GM18508 (cell line): ENCODE results near the gene DYNLT5.
"Not testable (repeated sequence)": the region's sequence is repeated elsewhere in the genome, so short reads cannot be mapped to it uniquely, and the experiment has no call there.

Experiments used
- ATAC-seq: cut with Tn5 transposase; IDR thresholded peaks from one replicate; pipeline ENCODE4 v1.9.1; 2021; ENCODE audit warnings: moderate number of reproducible peaks; ENCODE audit not compliant: insufficient read depth, unreplicated experiment

The DYNLT5 gene

DNA sequence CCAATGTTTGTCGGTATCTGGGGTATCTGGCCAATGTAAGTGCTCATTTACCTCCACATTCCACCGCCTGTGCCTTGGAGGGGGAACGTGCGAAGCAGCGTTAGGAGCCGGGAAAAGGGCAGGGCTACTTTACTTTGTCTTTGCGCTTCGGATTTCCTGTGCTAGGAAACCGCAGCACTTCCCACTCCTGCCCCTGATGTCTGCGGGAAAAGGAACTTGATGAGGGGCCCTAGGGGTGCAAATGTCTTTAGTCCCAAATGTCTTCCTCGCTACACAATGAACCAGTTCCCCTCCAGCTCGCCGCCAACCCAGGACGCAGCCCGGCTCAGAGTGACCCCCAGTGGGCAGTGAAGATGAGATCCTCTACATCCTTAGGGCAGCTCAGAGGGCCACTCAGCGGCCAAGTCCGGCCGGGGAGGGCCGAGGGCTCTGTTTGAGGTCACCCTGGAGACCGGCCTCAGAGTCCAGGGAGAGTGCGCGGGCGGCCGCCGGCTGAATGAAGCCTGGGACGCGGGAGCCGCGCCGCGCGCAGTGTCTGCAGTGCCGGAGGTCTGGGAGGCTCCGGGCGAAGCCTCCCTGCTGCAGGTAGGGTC is at the start of gene DYNLT5:
DYNLT5 (plus strand) TSS at position 460 of the 593 bp plus-strand sequence. CDS start 2,200 bp downstream, outside the sequence.
- ATAC-seq, result no peak

GRCh38 chr1:66704177-66704875 is 47.9 kb upstream of the DYNLT5 start:
- no peak for ATAC-seq

DNA sequence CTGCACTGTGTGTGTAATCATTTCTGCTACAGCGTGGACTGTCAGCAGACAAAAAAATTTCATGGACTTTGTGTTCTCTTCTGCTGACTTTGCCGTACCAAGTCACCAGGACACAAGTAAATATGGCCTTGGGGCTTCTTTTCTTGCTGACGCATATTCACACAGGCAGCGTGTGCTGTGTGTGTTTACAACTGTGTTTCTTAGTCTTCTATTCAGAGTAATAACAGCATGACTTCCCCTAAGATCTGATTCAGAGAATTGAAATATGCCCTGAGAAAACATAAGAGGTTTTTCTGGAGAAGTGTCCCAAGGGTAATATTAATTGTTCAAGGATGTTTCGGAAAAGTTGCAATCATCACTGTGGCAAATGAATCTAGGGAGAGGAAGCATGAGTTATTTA is 47.1 kb upstream of the DYNLT5 start:
- no peak for ATAC-seq

- no peak for ATAC-seq
These were observed 40.8 kb upstream of the DYNLT5 start for GRCh38 chr1:66711420-66711819.

DNA sequence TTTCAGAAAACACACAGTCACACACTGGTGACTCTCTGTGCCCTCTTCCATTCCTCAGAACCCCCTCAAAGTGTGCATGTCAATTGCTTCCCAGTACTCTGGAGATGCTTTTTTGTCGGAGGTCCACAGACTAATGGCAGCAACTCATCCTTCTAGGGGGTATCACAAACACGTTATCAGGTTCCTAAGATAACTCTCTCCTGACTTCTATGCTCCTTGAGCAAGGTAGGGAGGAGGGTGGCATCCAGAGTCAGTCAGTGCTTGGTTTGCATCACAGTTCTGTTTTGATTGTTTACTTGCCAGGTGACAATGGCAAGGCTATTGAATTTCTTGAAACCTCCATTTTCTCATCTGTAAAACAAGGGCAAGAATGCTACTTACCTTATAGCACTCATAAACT is 39.4 kb upstream of the DYNLT5 start:
- ATAC-seq, result no peak

GRCh38 chr1:66723985-66724384 is 28.3 kb upstream of the DYNLT5 start:
- no peak for ATAC-seq

DNA sequence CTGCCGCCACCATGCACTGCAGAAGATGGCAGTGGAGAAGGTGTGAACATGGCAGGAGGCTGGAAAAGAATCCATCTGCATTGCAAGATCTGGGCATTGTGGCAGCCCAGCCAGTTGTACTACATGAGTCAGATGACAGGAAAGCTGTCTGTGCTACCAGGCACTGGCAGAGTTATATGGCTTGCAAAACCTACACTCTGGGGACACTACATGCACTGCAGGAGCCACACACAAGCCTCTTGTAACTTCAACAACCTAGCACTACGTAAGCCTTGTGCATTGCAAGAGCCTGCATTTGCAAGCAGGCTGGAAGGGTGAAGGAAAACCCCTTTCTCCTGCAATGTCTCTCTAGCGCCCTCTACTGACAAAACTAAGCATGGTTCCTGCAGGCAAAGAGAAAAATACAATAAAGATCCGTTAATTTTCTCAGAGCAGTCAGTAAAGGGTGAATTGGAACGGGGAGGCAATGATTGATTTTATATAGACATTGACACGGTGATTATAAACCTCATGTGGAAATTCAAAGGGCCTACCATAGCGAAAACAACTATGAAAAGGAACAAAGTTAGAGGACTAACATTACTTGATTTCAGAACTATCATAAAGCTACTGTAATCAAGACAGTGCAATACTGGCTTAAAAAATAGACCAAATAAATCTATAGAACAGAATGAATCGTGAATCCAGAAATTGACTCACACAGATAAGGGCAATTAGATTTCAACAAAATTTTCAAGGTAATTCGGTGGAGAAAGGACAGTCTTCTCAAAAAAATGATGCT is 26.2 kb upstream of the DYNLT5 start:
- peak; percentile 45 for ATAC-seq

GRCh38 chr1:66728021-66728420 is 24.2 kb upstream of the DYNLT5 start:
- ATAC-seq, result no peak

- ATAC-seq, result not testable (repeated sequence)
These were observed 23.5 kb upstream of the DYNLT5 start for GRCh38 chr1:66728716-66729115.

- ATAC-seq, result no peak
These were observed 23.1 kb upstream of the DYNLT5 start for GRCh38 chr1:66729119-66729518.

- no peak for ATAC-seq
These were observed 22.7 kb upstream of the DYNLT5 start for GRCh38 chr1:66729523-66729922.

GRCh38 chr1:66730462-66730861 is 21.8 kb upstream of the DYNLT5 start:
- ATAC-seq, result no peak

GRCh38 chr1:66731170-66731865 is 20.9 kb upstream of the DYNLT5 start:
- ATAC-seq, result no peak

- peak; percentile 53 for ATAC-seq
These were observed 19.7 kb upstream of the DYNLT5 start for GRCh38 chr1:66732407-66733166.

DNA sequence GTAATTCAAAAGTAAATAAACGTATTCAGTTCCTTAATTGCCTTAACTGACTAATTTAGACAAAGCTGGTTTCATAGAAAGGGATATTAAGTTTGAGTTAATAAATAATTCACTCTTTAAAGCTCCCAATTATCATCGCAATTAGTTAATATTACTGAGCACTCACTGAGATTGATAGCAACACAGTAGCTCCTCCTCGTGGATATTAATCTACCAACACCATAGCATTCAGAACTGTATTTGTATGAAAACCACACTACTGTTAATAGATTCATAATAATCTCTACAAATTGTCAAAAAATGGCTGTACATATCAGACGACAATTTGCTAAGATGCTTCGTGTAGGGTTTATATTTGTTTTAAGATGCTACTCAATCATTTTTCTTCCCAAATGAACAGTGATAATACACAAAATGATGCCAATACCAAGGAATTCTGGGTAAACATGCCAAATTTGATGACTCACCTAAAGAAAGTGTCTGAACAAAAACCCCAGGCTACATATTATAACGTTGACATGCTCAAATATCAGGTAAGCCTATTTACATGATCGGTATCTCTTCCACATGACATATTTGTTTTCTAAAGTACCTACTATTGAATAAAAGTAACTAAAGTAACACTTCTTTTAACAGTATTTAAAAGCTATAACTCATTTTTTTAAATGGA is 18.8 kb upstream of the DYNLT5 start:
- ATAC-seq, result no peak

- ATAC-seq, result not testable (repeated sequence)
These were observed 17.7 kb upstream of the DYNLT5 start for GRCh38 chr1:66734531-66734930.

DNA sequence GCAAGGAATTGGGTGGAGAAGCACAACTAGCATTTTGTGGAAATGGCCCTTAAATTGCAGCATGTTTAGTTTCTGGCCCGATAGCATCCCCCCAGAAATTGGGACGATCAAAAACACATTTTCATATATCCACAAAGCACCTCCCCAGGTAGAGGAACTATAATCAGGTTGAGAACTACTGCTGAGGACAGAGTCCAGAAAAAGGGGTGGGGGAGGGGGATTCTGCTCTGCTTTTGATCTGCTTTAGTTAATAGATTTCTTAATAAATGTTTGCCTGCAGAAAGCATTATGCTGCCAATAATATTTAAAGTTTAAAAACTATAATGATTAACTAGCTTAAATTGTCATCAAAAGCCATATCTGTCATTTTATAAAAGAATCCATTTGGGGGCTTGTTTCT is 14.4 kb upstream of the DYNLT5 start:
- no peak for ATAC-seq

GRCh38 chr1:66739401-66740157 is 12.7 kb upstream of the DYNLT5 start:
- peak; percentile 77 for ATAC-seq

DNA sequence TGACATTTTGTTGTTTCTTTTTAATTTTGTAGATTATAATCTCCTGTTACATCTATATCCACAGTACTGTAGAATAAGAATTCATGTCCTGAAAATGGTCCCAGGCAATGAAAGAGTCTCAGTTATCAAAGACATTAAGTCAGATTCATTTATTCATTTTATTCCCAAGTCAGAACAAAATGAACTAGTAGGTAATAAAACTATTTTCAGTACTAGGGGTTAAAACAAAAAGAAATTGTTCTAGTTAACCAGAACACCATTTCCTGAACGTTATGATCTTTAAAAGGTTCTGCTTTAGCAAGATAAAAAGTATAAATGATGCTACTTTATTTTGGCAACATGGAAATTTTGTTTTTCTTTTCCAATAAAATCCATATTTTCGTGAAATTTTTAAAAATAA is 6.8 kb upstream of the DYNLT5 start:
- no peak for ATAC-seq
